ENCODE data around the gene OXA1L.
"Not testable (repeated sequence)": the region's sequence is repeated elsewhere in the genome, so short reads cannot be mapped to it uniquely, and the experiment has no call there.

The OXA1L gene

GRCh38 chr14:22766457-22767322 is at the start of gene OXA1L:
Gene OXA1L (plus strand): TSS chr14:22766688. CDS start chr14:22766702, 14 bp downstream.
- peak; percentile 91 for DNase-seq

- DNase-seq, result no peak
Measured at GRCh38 chr14:22718091-22718490, 48.4 kb upstream of the OXA1L start.

- no peak for DNase-seq
Measured at GRCh38 chr14:22721213-22721612, 45.3 kb upstream of the OXA1L start.

DNA sequence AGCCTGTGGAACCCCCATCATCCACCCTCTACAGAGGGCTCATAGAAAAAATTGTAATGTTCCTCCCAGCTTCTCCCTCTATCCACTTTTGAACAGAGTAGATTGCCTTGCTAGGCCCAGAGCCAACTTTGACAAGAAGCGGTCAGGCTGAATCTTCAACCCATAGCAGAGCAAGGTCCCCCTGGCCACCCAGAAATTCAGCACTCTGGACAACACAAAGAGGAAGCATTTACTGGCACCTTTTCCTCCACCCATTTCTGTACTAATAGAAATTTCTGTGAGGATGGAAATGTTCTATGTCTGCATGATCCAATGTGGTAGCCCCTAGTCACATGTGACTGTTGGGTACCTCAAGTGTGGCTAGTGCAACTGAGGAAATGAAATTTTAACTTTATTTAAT is 42.7 kb upstream of the OXA1L start:
- no peak for DNase-seq

DNA sequence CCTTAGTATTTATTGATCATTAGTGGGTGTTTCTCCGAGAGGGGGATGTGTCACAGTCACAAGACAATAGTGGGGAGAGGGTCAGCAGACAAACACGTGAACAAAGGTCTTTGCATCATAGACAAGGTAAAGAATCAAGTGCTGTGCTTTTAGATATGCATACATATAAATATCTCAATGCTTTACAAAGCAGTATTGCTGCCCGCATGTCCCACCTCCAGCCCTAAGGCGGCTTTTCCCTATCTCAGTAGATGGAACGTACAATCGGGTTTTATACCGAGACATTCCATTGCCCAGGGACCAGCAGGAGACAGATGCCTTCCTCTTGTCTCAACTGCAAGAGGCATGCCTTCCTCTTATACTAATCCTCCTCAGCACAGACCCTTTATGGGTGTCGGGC is 41.6 kb upstream of the OXA1L start:
- DNase-seq, result not testable (repeated sequence)

GRCh38 chr14:22725374-22725773 is 41.1 kb upstream of the OXA1L start:
- DNase-seq, result not testable (repeated sequence)

DNA sequence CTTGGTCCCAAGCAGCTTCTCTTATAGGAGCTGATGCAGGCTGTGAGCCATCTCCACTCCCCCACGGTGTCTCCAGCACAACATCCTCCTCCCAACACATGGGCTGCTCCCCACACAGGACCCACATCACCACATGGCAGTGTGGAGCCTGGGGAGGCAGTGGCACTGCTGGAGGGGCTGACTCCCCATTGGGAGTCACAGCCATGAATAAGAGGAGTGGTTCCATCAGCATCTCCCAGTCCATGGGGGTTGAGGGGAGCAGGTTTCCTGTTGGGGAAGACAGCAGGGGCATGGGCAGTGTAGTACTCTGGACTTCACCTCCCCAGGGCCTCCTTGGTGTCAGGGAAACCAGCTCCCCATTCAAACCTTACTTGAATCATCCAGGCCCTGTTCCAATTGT is 40.5 kb upstream of the OXA1L start:
- DNase-seq, result no peak

DNA sequence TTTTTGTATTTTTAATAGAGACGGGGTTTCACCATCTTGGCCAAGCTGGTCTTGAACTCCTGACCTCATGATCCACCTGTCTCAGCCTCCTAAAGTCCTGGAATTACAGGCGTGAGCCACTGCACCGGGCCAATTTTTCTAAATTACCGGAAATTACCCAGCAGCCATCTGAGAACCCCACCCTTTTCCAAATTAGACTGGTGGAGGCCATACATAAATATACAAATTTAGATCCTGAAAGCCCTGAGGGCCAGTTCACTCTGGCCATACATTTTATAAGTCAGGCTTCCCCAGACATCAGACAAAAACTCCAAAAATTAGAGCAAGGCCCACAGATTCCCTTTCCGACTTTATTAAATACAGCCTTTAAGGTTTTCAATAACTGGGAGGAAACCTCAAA is 34.4 kb upstream of the OXA1L start:
- not testable (repeated sequence) for DNase-seq

GRCh38 chr14:22733829-22734228 is 32.7 kb upstream of the OXA1L start:
- DNase-seq, result no peak

DNA sequence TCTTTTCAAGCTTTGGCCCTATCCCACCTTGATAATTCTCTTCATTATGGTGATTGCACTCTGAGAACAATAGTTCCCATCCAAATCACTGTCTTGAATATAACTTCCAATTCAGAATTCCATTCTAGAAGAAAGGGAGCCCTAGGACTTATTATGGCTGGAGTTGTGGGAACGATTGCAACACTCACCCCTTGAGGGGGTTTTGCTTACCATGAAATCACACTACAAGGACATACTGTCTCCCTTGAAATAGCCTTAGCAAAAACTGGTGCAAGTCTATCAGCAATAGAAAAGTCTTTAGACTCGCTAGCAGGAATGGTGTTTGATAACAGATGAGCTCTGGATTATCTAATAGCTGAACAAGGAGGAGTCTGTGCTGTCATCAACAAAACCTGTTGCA is 31.4 kb upstream of the OXA1L start:
- no peak for DNase-seq

DNA sequence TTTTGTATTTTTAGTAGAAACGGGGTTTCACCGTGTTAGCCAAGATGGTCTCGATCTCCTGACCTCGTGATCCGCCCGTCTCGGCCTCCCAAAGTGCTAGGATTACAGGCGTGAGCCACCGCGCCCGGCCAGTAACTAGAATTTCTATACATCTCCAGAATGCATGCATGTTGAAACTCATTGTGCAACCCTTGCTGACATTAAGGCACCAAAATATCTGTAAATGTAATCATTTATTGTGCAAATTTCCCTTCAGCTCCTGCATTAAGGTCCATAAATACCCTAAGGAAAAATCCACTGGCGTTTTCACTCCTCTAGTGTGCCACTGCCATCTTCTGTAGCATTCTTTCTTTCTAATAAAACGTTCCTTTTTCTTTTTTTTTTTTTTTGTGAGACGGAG is 30.1 kb upstream of the OXA1L start:
- not testable (repeated sequence) for DNase-seq

DNA sequence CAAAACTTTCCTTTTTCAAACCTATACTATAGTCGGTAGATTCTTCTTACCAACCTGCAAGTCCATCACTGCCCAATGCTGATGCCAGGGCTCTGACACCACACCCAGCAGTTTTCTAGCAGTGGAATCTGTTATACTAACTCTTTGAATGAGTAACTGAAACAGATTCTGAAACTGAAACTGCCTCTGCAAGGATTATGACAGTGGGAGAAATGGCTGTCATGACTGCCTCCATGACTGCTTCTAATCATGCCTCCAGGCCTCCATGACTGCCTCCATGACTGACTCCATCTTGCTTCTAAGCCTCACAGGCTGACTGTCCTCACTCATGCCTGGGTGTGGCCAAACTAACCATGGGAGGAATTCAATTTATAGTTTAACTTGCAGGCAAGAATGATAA is 29.4 kb upstream of the OXA1L start:
- DNase-seq, result no peak

DNA sequence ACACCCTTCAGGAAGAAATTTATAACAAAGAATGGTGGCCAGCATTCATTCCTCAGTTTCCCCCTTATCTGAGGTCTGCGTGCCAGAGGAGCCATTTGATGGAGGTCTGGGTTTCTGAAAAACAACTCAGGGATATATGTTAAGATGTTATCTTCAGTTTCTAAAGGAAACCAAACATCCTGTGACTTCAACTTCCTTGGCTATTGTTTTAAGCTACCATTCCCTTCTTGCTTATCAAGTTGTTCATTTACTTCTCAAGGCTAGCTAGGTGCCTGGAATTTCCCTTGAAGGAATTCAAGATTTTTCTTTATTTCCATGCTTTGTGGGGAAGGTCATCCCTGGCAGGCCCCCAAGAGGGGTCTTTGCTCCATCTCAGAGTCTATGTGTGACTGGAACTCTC is 27.1 kb upstream of the OXA1L start:
- no peak for DNase-seq

GRCh38 chr14:22740020-22740419 is 26.5 kb upstream of the OXA1L start:
- DNase-seq, result no peak

DNA sequence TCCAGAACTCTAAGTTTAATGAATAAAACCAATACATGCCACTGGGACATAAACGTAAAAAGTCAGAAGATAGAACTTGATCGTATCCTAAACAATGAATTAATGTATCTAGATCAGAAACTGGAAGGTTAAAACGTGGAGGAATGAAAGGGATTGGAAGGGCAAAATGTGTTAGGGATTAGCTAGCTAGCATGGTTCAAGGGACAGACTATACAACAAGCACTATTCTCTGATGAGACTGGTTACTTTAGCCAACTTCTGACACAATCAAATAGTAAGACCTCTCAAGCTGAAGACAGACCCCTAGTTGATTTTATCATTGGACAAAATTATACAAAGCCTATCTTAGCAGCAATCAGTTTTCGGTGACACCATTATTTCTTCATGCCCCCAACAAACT is 18.7 kb upstream of the OXA1L start:
- no peak for DNase-seq

DNA sequence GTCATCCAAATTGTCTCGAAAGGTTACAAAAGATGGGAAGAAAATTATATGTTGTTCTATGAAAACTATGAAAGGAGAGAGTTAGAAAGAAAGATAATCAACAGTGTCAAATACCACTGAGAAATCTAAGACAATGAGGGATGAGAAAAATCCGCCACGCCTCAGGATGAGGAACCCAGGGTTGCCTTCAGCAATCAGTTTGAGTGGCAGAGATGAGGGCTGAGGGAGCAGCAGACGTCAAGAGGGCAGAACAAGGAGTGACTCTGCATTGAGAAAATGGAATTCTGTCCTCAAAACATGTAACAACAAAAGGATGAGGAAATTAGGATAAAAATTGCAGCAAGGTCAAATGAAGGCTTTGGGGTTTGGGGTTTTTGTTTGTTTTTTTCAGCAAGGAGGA is 18.3 kb upstream of the OXA1L start:
- DNase-seq, result no peak

GRCh38 chr14:22748631-22749068 is 17.8 kb upstream of the OXA1L start:
- no peak for DNase-seq

- DNase-seq, result no peak
Measured at GRCh38 chr14:22752422-22752821, 14.1 kb upstream of the OXA1L start.

- DNase-seq, result no peak
Measured at GRCh38 chr14:22753586-22753985, 12.9 kb upstream of the OXA1L start.

DNA sequence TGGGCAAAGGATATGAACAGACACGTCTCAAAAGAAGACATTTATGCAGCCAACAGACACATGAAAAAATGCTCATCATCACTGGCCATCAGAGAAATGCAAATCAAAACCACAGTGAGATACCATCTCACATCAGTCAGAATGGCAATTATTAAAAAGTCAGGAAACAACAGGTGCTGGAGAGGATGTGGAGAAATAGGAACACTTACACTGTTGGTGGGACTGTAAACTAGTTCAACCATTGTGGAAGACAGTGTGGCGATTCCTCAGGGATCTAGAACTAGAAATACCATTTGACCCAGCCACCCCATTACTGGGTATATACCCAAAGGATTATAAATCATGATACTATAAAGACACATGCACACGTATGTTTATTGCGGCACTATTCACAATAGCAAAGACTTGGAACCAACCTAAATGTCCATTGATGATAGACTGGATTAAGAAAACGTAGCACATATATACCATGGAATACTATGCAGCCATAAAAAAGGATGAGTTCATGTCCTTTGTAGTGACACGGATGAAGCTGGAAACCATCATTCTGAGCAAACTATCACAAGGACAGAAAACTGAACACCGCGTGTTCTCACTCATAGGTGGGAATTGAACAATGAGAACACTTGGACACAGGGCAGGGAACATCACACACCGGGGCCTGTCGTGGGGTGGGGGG is 8.4 kb upstream of the OXA1L start:
- DNase-seq, result not testable (repeated sequence)

- no peak for DNase-seq
Measured at GRCh38 chr14:22761734-22762133, 4.8 kb upstream of the OXA1L start.

DNA sequence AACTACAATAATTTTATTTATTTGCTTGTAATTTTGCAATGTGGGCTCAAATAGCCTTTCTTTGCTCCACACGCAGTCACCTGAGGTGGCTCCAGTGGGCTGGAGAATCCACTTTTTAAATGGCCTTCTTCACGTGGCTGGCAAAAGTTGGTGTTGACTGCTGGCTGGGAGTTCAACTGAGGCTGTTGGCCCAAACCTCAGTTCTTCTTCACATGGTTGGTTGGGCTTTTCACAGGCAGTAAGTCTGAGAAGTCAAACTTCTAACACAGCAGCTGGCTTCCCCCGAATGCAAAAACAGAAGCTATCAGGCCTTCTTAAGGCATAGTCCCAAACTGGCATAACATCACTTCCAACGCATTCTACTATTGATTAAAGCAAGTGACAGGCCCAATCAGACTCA is 2.1 kb upstream of the OXA1L start:
- no peak for DNase-seq

DNA sequence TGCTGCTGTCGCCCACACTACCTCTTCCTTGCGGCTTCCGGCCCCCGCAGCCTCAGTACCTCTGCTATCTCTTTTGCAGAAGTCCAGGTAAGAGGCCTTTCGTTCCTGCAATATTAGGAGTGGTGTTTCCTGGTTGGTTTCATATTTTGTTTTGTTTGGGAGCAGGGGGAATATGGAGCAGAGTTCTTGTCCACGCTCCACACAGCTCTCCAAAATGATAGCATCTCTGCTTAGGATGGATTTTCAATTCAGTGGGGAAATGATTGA is 768 bp downstream of the OXA1L start:
- DNase-seq, result no peak

GRCh38 chr14:22768947-22769346 is 2.5 kb downstream of the OXA1L start:
- DNase-seq, result no peak

GRCh38 chr14:22769369-22769768 is 2.9 kb downstream of the OXA1L start:
- no peak for DNase-seq

Data from NCI-H524 treated with DMSO at 0.1 percent for 48 hours (cell line).